Occipital lobe (tissue), 2 donors: ENCODE measurements around the gene CHRNG. TPM values are rescaled to one million over a fixed set of nuclear protein-coding genes. Genes with fewer than 3 reads are reported as not detected.
A peak's percentile ranks its signal among the peaks of the same experiment; 100 is the strongest.

Source experiments
- DNase-seq: peaks from one replicate; lab custom pipeline; 2025; lab: John Stamatoyannopoulos, UW
- total RNA-seq: library from RNA; depleted of rRNA; stranded (reverse); fragments of >200 nt; gene quantifications from one replicate; pipeline ENCODE4 v1.2.3, GENCODE V29; 2014

CHRNG gene
- total RNA-seq, 1 donor from 2014 or later = 0.16 TPM

GRCh38 chr2:232504438-232504837 is 35.1 kb upstream of the CHRNG start:
- DNase-seq = no peak

DNA sequence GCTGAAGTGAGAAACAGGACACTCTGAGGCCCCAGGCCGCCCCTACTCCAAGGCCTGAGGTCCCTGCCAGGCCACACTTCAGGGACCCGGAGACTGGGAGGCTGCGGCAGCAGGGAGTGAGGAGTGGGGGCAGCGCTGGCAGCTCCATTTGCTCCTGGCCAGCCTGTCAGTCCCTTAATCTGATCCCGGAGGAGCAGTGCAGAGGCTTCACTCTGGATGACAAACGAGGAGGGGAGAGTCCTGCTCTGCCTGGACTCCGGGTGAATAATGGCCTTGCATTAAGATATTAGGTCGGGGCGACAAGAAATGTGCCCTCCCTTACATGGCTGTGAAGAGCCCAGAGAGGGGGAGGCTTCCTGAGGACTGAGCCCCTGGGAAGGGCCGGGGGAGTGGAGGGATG is 33.6 kb upstream of the CHRNG start:
- DNase-seq = no peak

DNA sequence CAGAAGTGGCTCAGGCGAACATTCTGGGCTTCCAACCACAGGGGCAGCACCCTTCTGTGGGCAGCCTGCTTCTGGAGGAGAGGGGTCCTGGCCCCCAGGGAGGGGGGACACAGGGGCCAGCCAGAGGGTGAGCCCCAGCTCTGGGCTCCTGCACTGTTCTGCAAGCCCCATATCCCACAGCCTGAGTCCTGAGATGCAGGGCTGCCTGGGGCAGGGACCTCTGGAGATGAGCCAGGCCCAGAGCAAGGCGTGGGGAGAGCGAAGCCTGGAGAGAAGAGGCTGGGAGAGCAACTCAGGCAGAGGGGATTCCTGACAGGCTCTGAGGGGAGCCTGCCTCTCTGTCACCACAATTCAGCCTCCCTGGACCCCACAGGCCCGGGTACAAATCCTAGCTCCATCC is 32.8 kb upstream of the CHRNG start:
- DNase-seq = no peak

DNA sequence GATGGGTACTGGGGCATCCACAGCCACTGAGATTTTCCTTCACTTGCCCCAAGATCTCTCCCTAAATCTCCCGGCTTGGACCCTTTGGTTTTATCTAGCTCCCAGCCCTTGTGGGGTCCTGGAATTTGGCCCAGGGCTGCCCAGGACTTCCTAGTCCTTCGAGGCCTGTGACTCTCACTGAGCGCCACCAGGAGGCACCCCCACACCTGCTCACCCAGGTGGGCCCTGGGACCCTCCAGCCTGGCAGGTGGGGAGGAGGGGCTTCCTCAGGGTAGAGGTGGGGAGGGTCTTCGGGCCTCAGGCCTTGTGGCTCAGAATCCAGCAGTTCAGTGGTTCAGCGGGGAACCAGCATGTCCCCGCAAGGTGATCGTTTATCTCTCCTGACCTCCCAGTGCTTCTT is 31.2 kb upstream of the CHRNG start:
- DNase-seq = no peak

GRCh38 chr2:232511336-232511890 is 28.1 kb upstream of the CHRNG start:
- no peak for DNase-seq

DNA sequence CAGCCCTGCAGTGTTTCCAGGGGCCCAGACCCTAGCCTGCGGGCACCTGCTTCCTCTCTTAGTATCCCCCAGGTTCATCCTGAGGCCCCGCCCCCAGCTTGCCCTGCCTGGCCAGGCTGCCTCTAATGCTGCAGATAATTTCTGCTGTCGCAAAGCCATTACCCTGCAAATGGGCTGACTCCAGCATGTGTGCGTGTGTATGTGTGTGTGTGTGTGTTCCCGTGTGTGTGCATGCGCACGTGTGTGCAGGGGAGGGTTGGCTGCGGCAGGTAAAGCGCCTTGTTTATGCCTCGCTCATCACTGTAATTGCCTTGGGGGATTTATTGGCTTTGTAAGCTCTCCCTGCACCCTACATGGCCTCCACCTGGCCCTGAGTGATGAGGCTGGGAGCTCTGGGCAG is 26.9 kb upstream of the CHRNG start:
- DNase-seq = no peak

DNA sequence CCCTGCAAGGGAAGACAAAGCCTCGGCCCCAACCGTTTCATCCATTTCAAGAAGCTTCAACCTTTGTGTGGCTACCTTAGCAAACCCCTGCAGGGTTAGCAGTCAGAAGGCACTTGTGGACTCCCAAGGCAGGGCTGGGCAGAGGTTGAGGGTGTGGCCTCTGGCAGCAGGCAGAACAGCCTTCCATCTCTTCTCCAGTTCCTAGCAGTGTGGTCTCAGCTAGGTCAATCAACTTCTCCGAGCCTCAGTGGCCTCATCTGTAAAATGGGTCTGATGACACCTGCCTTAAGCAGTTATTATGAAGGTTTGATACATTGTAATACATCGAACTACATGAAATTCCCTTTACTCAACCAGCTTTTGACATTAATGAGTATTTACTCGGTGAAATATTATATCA is 26.1 kb upstream of the CHRNG start:
- DNase-seq = no peak

- no peak for DNase-seq
Observed at GRCh38 chr2:232515639-232516038, 23.9 kb upstream of the CHRNG start.

DNA sequence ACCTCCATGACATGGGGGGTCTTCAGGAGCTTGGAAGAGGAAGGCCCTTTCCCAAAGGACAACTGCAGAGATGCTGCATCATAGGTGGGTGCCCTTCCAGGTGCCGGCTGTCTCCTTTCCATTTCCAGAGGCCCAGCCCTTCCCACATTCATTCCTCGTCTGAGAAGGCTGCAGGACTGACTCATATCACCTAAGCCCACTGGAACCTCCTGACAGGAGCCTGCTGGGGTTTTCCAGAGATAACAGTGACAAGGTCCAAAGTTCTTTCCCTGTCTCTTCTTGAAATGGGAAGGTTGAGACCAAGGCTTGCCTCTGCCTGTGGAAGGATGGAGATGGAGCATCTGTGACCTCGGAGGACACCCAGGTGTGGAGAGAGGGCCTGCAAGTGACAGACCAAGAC is 22.9 kb upstream of the CHRNG start:
- DNase-seq = no peak

GRCh38 chr2:232518844-232519243 is 20.6 kb upstream of the CHRNG start:
- no peak for DNase-seq

- no peak for DNase-seq
Observed at GRCh38 chr2:232519581-232520438, 19.7 kb upstream of the CHRNG start, which contains the start of gene PRSS56. TSS of gene PRSS56 (plus strand) at chr2:232520388. CDS start at chr2:232520599, 211 bp downstream.

- no peak for DNase-seq
Observed at GRCh38 chr2:232520489-232520888, 19.0 kb upstream of the CHRNG start.

- no peak for DNase-seq
Observed at GRCh38 chr2:232521098-232521497, 18.4 kb upstream of the CHRNG start.

GRCh38 chr2:232521959-232522622 is 17.4 kb upstream of the CHRNG start:
- DNase-seq = no peak

DNA sequence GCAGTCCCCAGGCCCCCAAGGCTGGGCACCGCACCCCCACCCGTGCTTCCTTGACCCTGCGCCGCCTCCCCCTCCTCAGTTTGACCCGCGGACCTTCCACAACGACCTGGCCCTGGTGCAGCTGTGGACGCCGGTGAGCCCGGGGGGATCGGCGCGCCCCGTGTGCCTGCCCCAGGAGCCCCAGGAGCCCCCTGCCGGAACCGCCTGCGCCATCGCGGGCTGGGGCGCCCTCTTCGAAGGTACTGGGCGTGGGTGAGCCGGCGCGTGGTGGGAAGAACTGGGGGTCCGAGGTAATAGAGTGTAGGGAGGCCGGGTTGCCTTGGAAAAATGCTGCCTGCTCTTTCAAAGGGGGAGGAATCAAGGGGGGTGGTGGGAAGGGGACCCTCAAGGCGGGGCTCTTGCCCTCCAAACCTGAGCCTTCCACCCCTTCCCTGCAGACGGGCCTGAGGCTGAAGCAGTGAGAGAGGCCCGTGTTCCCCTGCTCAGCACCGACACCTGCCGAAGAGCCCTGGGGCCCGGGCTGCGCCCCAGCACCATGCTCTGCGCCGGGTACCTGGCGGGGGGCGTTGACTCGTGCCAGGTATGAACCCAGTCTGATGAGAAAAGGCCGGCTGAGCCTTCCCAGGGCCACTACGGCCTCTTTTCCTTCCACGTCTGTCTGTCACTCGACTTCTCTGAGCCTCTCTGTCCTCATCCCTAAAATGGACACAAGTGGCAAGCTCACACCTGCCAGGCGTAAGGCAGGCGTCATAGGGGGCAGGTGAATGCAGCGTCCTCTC is 16.7 kb upstream of the CHRNG start:
- no peak for DNase-seq

DNA sequence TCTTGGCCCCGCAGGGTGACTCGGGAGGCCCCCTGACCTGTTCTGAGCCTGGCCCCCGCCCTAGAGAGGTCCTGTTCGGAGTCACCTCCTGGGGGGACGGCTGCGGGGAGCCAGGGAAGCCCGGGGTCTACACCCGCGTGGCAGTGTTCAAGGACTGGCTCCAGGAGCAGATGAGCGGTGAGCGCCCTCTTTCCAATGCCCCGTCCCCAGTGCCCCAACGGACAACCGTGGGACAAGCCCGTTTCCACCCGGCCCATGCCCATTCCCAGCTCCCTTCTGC is 16.1 kb upstream of the CHRNG start:
- no peak for DNase-seq

GRCh38 chr2:232523682-232524597 is 15.6 kb upstream of the CHRNG start:
- peak; percentile 19 for DNase-seq

GRCh38 chr2:232524771-232525170 is 14.7 kb upstream of the CHRNG start:
- no peak for DNase-seq

DNA sequence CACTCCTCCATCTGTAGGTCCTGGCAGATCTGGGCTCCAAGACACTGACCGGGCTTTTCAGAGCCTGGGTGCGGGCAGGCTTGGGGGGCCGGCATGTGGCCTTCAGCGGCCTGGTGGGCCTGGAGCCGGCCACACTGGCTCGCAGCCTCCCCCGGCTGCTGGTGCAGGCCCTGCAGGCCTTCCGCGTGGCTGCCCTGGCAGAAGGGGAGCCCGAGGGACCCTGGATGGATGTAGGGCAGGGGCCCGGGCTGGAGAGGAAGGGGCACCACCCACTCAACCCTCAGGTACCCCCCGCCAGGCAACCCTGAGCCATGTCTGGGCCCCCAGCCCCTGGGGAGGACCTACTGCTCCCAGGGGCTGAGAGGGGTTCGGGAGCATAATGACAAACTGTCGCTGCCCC is 14.3 kb upstream of the CHRNG start:
- no peak for DNase-seq

DNA sequence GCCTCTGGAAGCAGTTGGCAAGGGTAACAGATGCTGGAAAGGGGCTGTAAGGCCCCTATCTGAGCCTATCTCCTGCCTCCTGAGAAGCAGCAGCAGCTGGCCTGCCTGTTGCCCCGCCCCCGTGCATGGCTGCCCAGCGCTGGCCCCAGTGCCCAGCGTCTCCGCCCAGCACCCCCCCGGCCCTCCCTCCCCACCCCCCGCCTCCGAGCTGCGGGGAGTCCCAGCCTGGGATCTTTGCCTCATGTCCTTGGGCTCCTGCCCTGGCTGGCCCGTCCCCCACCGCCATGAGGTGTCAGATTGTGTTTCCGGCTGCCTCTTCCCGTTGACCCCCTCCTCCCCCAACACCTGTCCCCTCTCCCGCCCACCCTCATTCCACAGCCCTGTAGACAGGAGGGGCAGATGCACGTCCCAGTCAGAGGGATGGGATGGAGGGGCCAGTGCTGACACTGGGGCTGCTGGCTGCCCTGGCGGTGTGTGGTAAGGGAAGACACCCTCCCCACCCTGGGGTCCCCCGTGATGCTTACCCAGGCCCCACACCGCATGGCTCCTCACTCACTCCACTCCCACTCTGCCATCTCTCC is 13.6 kb upstream of the CHRNG start, which contains the start of gene CHRND:
CHRND (plus strand) TSS at position 370 of the 581 bp plus-strand sequence; CDS start at position 426, 56 bp downstream.
- no peak for DNase-seq
